ENCODE results near the gene U2SURP. TPM values are rescaled to one million over a fixed set of nuclear protein-coding genes. Genes with fewer than 3 reads are reported as not detected.

The U2SURP gene
- total RNA-seq, 2 experiments from 2014 or later = 208 to 248 TPM

- ATAC-seq (no peak), DNase-seq (no peak)
- Mint-ChIP-seq H3K4me3 (no peak overlapping the region), H3K27ac (no peak overlapping the region), H3K4me1 (peaks cover 18% of the 10 kb centered on the region), H3K9me3 (ENCODE audit: low read depth) (no peaks in the 10 kb centered on the region), H3K27me3 (peaks cover 3% of the 10 kb centered on the region), H3K36me3 (ENCODE audit: low read depth) (peaks cover 4% of the 10 kb centered on the region)
- POLR2A ChIA-PET = no interaction called here
- CTCF ChIA-PET = interaction anchor here (0.8 to 9.2 kb wide), 7 partner anchors 14 to 420 kb away, joined by 3 to 65 read pairs (median 5); no protein-coding TSS in a partner anchor
- intact Hi-C loops (cut with DNase I, micrococcal nuclease) = no loop called here
Measured at GRCh38 chr3:142997330-142997729, 4.0 kb upstream of the U2SURP start.

GRCh38 chr3:142998439-142998838 is 2.9 kb upstream of the U2SURP start:
- intact Hi-C loops (cut with DNase I, micrococcal nuclease) = no loop called here
- no peak for ATAC-seq

GRCh38 chr3:142999881-143000280 is 1.5 kb upstream of the U2SURP start:
- DNase-seq (no peak), ATAC-seq (no peak)
- peaks cover 27% of the 10 kb centered on the region for H3K4me1 Mint-ChIP-seq
- no peaks in the 10 kb centered on the region for H3K27me3 Mint-ChIP-seq
- ChIA-PET CTCF (interaction anchor here (9.2 kb wide), 1 partner anchor 170 kb away, joined by 65 read pairs; no protein-coding TSS in a partner anchor), POLR2A (no interaction called here)
- H3K9me3 Mint-ChIP-seq (ENCODE audit: low read depth) = no peaks in the 10 kb centered on the region
- intact Hi-C loops (cut with DNase I, micrococcal nuclease) = loop anchor here (2.0 to 10.0 kb wide), 6 partner anchors 421 to 1688 kb away; partner anchors contain the start of genes ATR (in 1 of the 2), DIPK2A (in 1 of the 2), GK5 (in 1 of the 2) and RNF7 (in 1 of the 2)
- H3K36me3 Mint-ChIP-seq (ENCODE audit: low read depth) = peaks cover 13% of the 10 kb centered on the region
- peak overlapping the region; percentile 99 for H3K27ac Mint-ChIP-seq
- peak overlapping the region; percentile 91 for H3K4me3 Mint-ChIP-seq

More at GRCh38 chr3:142998439-142998838, 2.9 kb upstream of the U2SURP start:
- Mint-ChIP-seq H3K4me1 (peaks cover 23% of the 10 kb centered on the region), H3K9me3 (ENCODE audit: low read depth) (no peaks in the 10 kb centered on the region), H3K27ac (no peak overlapping the region), H3K36me3 (ENCODE audit: low read depth) (peaks cover 10% of the 10 kb centered on the region), H3K4me3 (no peak overlapping the region), H3K27me3 (no peaks in the 10 kb centered on the region)
- no peak for DNase-seq
- CTCF ChIA-PET = interaction anchor here (9.2 kb wide), 1 partner anchor 169 kb away, joined by 65 read pairs; no protein-coding TSS in a partner anchor
- POLR2A ChIA-PET = no interaction called here

GRCh38 chr3:143000528-143000927 is 842 bp upstream of the U2SURP start:
- H3K27me3 Mint-ChIP-seq = no peaks in the 10 kb centered on the region
- ChIA-PET POLR2A (interaction anchor here (0.9 to 2.1 kb wide), 4 partner anchors 11 to 554 kb away, joined by 3 to 19 read pairs (median 14); partner anchors contain the start of gene ATR), CTCF (interaction anchor here (0.5 to 9.2 kb wide), 8 partner anchors 10 to 1513 kb away, joined by 3 to 65 read pairs (median 3); no protein-coding TSS in a partner anchor)
- ATAC-seq = no peak
- DNase-seq = no peak
- no peaks in the 10 kb centered on the region for H3K9me3 Mint-ChIP-seq (ENCODE audit: low read depth)
- peak overlapping the region; percentile 91 for H3K4me3 Mint-ChIP-seq
- peaks cover 33% of the 10 kb centered on the region for H3K4me1 Mint-ChIP-seq
- peak overlapping the region; percentile 99 for H3K27ac Mint-ChIP-seq
- intact Hi-C loops (cut with DNase I, micrococcal nuclease) = loop anchor here (2.0 to 10.0 kb wide), 6 partner anchors 422 to 1688 kb away; partner anchors contain the start of genes ATR (in 1 of the 2), DIPK2A (in 1 of the 2), GK5 (in 1 of the 2) and RNF7 (in 1 of the 2)
- H3K36me3 Mint-ChIP-seq (ENCODE audit: low read depth) = peaks cover 18% of the 10 kb centered on the region

GRCh38 chr3:143001034-143001368 is 369 bp upstream of the U2SURP start:
- Mint-ChIP-seq H3K9me3 (ENCODE audit: low read depth) (no peaks in the 10 kb centered on the region), H3K36me3 (ENCODE audit: low read depth) (peaks cover 18% of the 10 kb centered on the region), H3K27me3 (no peaks in the 10 kb centered on the region), H3K4me1 (peaks cover 35% of the 10 kb centered on the region), H3K4me3 (peak overlapping the region; percentile 91), H3K27ac (peak overlapping the region; percentile 99)
- DNase-seq (peak; percentile 78), ATAC-seq (peak; percentile 67)
- intact Hi-C loops (cut with DNase I, micrococcal nuclease) = loop anchor here (1.0 to 10.0 kb wide), 12 partner anchors 118 to 1689 kb away; partner anchors contain the start of genes ATR (in 2 of the 2), TRPC1 (in 2 of the 2), CHST2 (in 1 of the 2) and DIPK2A (in 1 of the 2)
- POLR2A ChIA-PET = interaction anchor here (0.8 to 2.1 kb wide), 5 partner anchors 11 to 554 kb away, joined by 3 to 19 read pairs (median 13); partner anchors contain the start of gene ATR
- CTCF ChIA-PET = interaction anchor here (0.5 to 9.2 kb wide), 8 partner anchors 10 to 1513 kb away, joined by 3 to 65 read pairs (median 3); no protein-coding TSS in a partner anchor

GRCh38 chr3:143002083-143002712 is 828 bp downstream of the U2SURP start:
- DNase-seq = peak; percentile 37
- POLR2A ChIA-PET = interaction anchor here (0.7 to 2.1 kb wide), 8 partner anchors 10 to 556 kb away, joined by 3 to 19 read pairs (median 6); partner anchors contain the start of gene ATR
- H3K9me3 Mint-ChIP-seq (ENCODE audit: low read depth) = no peaks in the 10 kb centered on the region
- H3K27ac Mint-ChIP-seq = peak overlapping the region; percentile 99
- H3K4me3 Mint-ChIP-seq = peak overlapping the region; percentile 91
- peaks cover 23% of the 10 kb centered on the region for H3K36me3 Mint-ChIP-seq (ENCODE audit: low read depth)
- ATAC-seq = peak; percentile 43
- no peaks in the 10 kb centered on the region for H3K27me3 Mint-ChIP-seq
- CTCF ChIA-PET = interaction anchor here (0.7 to 3.4 kb wide), 7 partner anchors 8 to 1125 kb away, joined by 3 to 45 read pairs (median 4); partner anchors contain the start of gene ATR
- H3K4me1 Mint-ChIP-seq = peaks cover 47% of the 10 kb centered on the region
- intact Hi-C loops (cut with DNase I, micrococcal nuclease) = loop anchor here (2.0 to 10.0 kb wide), 6 partner anchors 15 to 1690 kb away; partner anchors contain the start of genes DIPK2A (in 1 of the 2), GK5 (in 1 of the 2) and RNF7 (in 1 of the 2)

GRCh38 chr3:143002727-143003126 is 1.4 kb downstream of the U2SURP start:
- DNase-seq = no peak
- intact Hi-C loops (cut with DNase I, micrococcal nuclease) = loop anchor here (2.0 to 10.0 kb wide), 6 partner anchors 14 to 1690 kb away; partner anchors contain the start of genes DIPK2A (in 1 of the 2), GK5 (in 1 of the 2) and RNF7 (in 1 of the 2)
- ChIA-PET CTCF (interaction anchor here (0.7 to 3.4 kb wide), 7 partner anchors 9 to 1125 kb away, joined by 3 to 45 read pairs (median 4); partner anchors contain the start of gene ATR), POLR2A (interaction anchor here (0.7 to 2.1 kb wide), 3 partner anchors 15 to 425 kb away, joined by 3 to 15 read pairs (median 7); partner anchors contain the start of gene ATR)
- peak overlapping the region; percentile 91 for H3K4me3 Mint-ChIP-seq
- H3K27ac Mint-ChIP-seq = peak overlapping the region; percentile 99
- peaks cover 25% of the 10 kb centered on the region for H3K36me3 Mint-ChIP-seq (ENCODE audit: low read depth)
- H3K27me3 Mint-ChIP-seq = no peaks in the 10 kb centered on the region
- H3K4me1 Mint-ChIP-seq = peaks cover 51% of the 10 kb centered on the region
- ATAC-seq = no peak
- no peaks in the 10 kb centered on the region for H3K9me3 Mint-ChIP-seq (ENCODE audit: low read depth)

- no peak for DNase-seq
- H3K36me3 Mint-ChIP-seq (ENCODE audit: low read depth) = peaks cover 25% of the 10 kb centered on the region
- POLR2A ChIA-PET = no interaction called here
- H3K27me3 Mint-ChIP-seq = no peaks in the 10 kb centered on the region
- peaks cover 64% of the 10 kb centered on the region for H3K4me1 Mint-ChIP-seq
- no peak overlapping the region for H3K4me3 Mint-ChIP-seq
- no peaks in the 10 kb centered on the region for H3K9me3 Mint-ChIP-seq (ENCODE audit: low read depth)
- H3K27ac Mint-ChIP-seq = peak overlapping the region; percentile 35
- intact Hi-C loops (cut with DNase I, micrococcal nuclease) = loop anchor here in 1 of 2 experiments (5.0 to 10.0 kb wide), 5 partner anchors 778 to 1693 kb away; partner anchors contain the start of genes DIPK2A, GK5 and RNF7
- no peak for ATAC-seq
- CTCF ChIA-PET = interaction anchor here (1.2 kb wide), 1 partner anchor 9 kb away, joined by 3 read pairs; no protein-coding TSS in a partner anchor
Measured at GRCh38 chr3:143004823-143005222, 3.5 kb downstream of the U2SURP start.

GRCh38 chr3:143010024-143010423 is 8.7 kb downstream of the U2SURP start:
- Mint-ChIP-seq H3K36me3 (ENCODE audit: low read depth) (peaks cover 30% of the 10 kb centered on the region), H3K4me1 (peaks cover 76% of the 10 kb centered on the region), H3K4me3 (no peak overlapping the region), H3K27ac (peak overlapping the region; percentile 40), H3K9me3 (ENCODE audit: low read depth) (no peaks in the 10 kb centered on the region), H3K27me3 (no peaks in the 10 kb centered on the region)
- DNase-seq (no peak), ATAC-seq (no peak)
- ChIA-PET CTCF (interaction anchor here (0.7 to 6.7 kb wide), 3 partner anchors 8 to 665 kb away, joined by 3 to 45 read pairs (median 4); partner anchors contain the start of gene U2SURP), POLR2A (no interaction called here)
- intact Hi-C loops (cut with DNase I, micrococcal nuclease) = loop anchor here in 1 of 2 experiments (5.0 kb wide), 1 partner anchor 42 kb away; no protein-coding TSS in a partner anchor

GRCh38 chr3:143011705-143012104 is 10.3 kb downstream of the U2SURP start:
- DNase-seq = no peak
- no peaks in the 10 kb centered on the region for H3K27me3 Mint-ChIP-seq
- peak overlapping the region; percentile 85 for H3K27ac Mint-ChIP-seq
- H3K9me3 Mint-ChIP-seq (ENCODE audit: low read depth) = no peaks in the 10 kb centered on the region
- H3K4me1 Mint-ChIP-seq = peaks cover 65% of the 10 kb centered on the region
- intact Hi-C loops (cut with DNase I, micrococcal nuclease) = loop anchor here in 1 of 2 experiments (5.0 kb wide), 1 partner anchor 41 kb away; no protein-coding TSS in a partner anchor
- peak overlapping the region; percentile 7 for H3K4me3 Mint-ChIP-seq
- peaks cover 27% of the 10 kb centered on the region for H3K36me3 Mint-ChIP-seq (ENCODE audit: low read depth)
- POLR2A ChIA-PET = interaction anchor here (0.6 to 2.7 kb wide), 2 partner anchors 10 to 154 kb away, joined by 3 to 19 read pairs; partner anchors contain the start of gene U2SURP
- peak; percentile 81 for ATAC-seq
- CTCF ChIA-PET = interaction anchor here (0.9 to 6.7 kb wide), 4 partner anchors 9 to 29 kb away, joined by 3 to 45 read pairs (median 4); partner anchors contain the start of gene U2SURP

Measured in activated CD4-positive, alpha-beta T cell treated with anti-CD3 and anti-CD28 coated beads for 36 hours (primary cell).